Neutrophil (primary cell): ENCODE measurements around the gene TANGO2.
A peak's percentile ranks its signal among the peaks of the same experiment; 100 is the strongest.

Source experiments
- H3K27ac ChIP-seq: fragments of 200-600 bp; sonication (generic); 2 replicates; pipeline ENCODE4 v1.5.1; 2016; ENCODE audit warnings: mild to moderate bottlenecking, moderate library complexity
- H3K27me3 ChIP-seq: fragments of 200-600 bp; sonication (generic); 2 replicates; pipeline ENCODE4 v1.6.0; 2016; ENCODE audit warnings: mild to moderate bottlenecking
- H3K36me3 ChIP-seq: fragments of 200-600 bp; sonication (generic); 2 replicates; pipeline ENCODE4 v1.5.1; 2017
- H3K4me1 ChIP-seq, 2 experiments: fragments of 200-600 bp in 1 of 2; sonication (generic) in 1 of 2; 1 replicate in 1 of 2; 2 replicates in 1 of 2; pipeline versions ENCODE4 v1.5.1 to v1.6.1; 2013 to 2016; ENCODE audit warnings: low read depth in 1 of 2, low read length in 1 of 2, mild to moderate bottlenecking in 1 of 2, moderate library complexity in 1 of 2; ENCODE audit not compliant: control insufficient read depth in 1 of 2, insufficient read depth in 1 of 2
- H3K4me3 ChIP-seq, 2 experiments: fragments of 200-600 bp in 1 of 2; sonication (generic) in 1 of 2; 1 replicate in 1 of 2; 2 replicates in 1 of 2; pipeline ENCODE4 v1.5.1; 2013 to 2016; ENCODE audit warnings: low read depth in 1 of 2, low read length in 1 of 2, mild to moderate bottlenecking in 1 of 2, moderate library complexity in 1 of 2
- H3K9me3 ChIP-seq: fragments of 200-600 bp; sonication (generic); 2 replicates; pipeline ENCODE4 v1.5.1; 2016
- CTCF ChIP-seq: fragments of 200-600 bp; sonication (generic); IDR thresholded peaks from 2 replicates; pipeline ENCODE4 v1.5.1; 2016; ENCODE audit warnings: antibody characterized with exemption

The TANGO2 gene, protein sequence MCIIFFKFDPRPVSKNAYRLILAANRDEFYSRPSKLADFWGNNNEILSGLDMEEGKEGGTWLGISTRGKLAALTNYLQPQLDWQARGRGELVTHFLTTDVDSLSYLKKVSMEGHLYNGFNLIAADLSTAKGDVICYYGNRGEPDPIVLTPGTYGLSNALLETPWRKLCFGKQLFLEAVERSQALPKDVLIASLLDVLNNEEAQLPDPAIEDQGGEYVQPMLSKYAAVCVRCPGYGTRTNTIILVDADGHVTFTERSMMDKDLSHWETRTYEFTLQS

GRCh38 chr22:20020533-20021195 is at the start of gene TANGO2:
Gene TANGO2, plus strand, starts transcription at chr22:20021110. Its CDS starts 15,689 bp downstream, at chr22:20036799.
- Histone ChIP-seq H3K27ac (peak within 1 kb of the TSS; percentile 92), H3K36me3 (peaks cover 14% of the 10 kb centered on the region), H3K27me3 (peaks cover 29% of the 10 kb centered on the region), H3K4me3 (peak within 1 kb of the TSS; percentile 90 to 98), H3K9me3 (no peaks in the 10 kb centered on the region), H3K4me1 (peaks cover 58 to 63% of the 10 kb centered on the region in 2 experiments)
- peak; percentile 42 for TF ChIP-seq CTCF

DNA sequence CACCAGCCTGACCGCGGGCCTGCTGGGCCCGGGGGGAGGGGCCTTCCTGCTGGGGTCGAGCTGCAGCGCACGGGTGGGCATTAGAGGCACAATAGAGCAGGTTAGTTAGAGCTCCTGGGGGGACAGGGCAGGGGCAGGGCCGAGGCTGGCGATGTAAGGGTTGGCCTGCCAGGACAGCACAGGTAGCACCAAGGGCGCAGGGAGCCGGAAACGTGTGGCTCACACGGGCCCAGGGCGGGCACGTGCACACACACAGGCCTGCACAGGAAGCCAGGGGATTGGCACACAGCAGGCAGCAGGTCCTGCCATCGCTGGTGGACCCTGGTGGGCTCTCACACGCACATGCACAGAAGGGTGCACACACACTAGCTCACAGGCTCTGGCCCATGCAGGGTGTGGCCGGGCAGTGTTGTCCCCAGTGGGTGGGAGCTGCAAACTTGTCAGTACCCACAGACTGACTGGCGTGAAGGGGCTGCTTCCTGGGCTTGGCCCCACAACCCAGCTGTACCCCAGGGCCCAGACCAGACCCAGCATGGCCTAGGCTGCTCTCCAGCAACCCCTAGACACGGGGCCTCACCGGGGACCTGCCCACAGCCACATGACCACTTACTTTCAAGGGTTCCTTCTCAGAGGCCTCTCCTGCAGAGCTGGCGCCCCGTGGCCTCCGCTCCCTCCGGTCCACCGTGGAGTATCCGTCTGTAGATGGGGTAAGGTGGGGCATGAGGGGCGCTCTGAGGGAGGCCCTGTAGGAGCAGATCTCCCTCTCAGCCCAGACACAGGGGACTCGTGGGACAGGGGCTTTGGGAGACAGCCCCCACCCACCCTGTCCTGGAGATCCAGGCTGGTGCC is 49.4 kb upstream of the TANGO2 start:
- H3K4me3 ChIP-seq = no peak overlapping the region
- H3K36me3 ChIP-seq = peaks cover 20% of the 10 kb centered on the region
- no peak for TF ChIP-seq CTCF
- peaks cover 17 to 26% of the 10 kb centered on the region in 2 experiments for H3K4me1 ChIP-seq
- no peak overlapping the region for H3K27ac ChIP-seq
- no peaks in the 10 kb centered on the region for H3K9me3 ChIP-seq
- H3K27me3 ChIP-seq = no peaks in the 10 kb centered on the region

DNA sequence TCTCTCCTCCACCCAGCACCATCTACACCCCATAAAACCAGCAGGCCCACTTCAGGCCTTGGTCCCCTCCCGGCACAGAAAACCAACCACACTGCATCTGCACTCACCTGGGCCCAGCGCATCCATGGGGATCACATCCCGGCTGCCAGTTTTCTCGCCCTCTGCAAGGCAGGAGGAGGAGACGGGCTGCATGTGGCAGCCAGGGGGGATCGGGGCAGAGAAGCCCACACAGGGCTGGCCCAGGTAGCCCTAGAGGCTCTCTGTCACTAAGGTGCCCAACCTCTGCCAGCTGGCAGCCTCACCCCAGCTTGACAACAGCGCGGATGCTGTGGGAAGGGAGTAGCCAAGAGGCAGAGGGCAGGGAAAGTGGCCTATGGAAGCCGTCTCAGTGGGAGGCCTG is 48.7 kb upstream of the TANGO2 start:
- Histone ChIP-seq H3K27ac (no peak overlapping the region), H3K36me3 (peaks cover 20% of the 10 kb centered on the region), H3K4me1 (peaks cover 17 to 26% of the 10 kb centered on the region in 2 experiments), H3K9me3 (no peaks in the 10 kb centered on the region), H3K27me3 (no peaks in the 10 kb centered on the region), H3K4me3 (no peak overlapping the region)
- no peak for TF ChIP-seq CTCF

DNA sequence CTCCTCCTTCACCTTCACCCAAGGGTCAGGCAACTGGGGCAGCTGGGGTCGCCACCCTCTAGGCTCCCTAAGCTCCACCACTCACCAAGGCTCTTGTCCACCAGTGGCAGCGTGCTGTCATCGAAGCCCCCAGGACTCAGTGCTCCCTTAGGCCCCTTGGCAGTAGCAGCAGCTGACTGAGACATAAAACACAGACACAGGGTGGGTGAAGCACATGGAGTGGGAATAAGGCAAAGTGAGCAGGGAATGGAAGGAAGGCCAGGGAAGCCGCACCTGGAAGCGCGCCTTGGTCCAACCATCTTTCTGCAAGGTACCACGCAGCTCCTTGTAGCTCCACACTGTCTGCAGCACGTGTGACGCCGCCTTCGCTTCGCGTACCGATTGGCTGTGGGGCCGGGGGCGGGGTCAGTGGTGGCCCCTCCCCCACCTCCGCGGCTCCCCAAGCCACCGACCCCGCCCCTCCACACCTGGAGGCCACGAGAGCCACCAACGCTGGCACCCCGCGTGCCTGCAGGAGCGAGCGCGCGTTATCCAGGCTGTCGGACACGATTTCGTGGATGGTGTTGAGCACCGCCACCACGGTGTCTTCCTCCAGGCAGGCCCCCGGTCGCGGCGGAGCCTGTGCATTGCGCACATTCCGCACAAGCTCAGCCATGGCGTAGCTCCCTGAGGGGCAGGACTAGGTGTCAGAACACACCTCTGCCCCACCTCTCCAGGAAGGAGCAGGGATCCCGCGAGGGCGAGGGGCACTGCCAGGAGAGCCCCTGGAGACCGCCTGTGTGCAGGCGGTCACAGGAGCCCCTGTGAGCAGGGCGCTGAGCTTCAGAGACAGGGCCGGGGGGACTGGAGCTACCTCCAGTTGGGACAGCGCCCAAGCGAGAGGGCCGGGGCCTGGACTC is 48.0 kb upstream of the TANGO2 start:
- H3K27me3 ChIP-seq = no peaks in the 10 kb centered on the region
- no peak for TF ChIP-seq CTCF
- H3K27ac ChIP-seq = no peak overlapping the region
- H3K36me3 ChIP-seq = peaks cover 14% of the 10 kb centered on the region
- no peak overlapping the region for H3K4me3 ChIP-seq
- H3K4me1 ChIP-seq = peaks cover 17 to 26% of the 10 kb centered on the region in 2 experiments
- no peaks in the 10 kb centered on the region for H3K9me3 ChIP-seq
